Upper lobe of left lung (tissue), 4 donors: Measurements from ENCODE around the gene MAGI2.

ENCODE experiments used
- EP300 ChIP-seq, 4 donors: sonication (generic); formaldehyde crosslinking; IDR thresholded peaks; one replicate each; pipeline ENCODE4 v1.5.1; 2017; ENCODE audit warnings: antibody characterized with exemption in 4 of 4, control low read depth in 2 of 4
- POLR2A ChIP-seq, 4 donors: fragments of 450-650 bp; IDR thresholded peaks; one replicate each; pipeline ENCODE4 v1.5.1; 2016 to 2017; ENCODE audit warnings: antibody characterized with exemption in 4 of 4, mild to moderate bottlenecking in 2 of 4
- POLR2AphosphoS5 ChIP-seq, 2 donors: sonication (generic); formaldehyde crosslinking; IDR thresholded peaks; one replicate each; pipeline ENCODE4 v1.5.1; 2017; ENCODE audit warnings: antibody characterized with exemption in 2 of 2
- TF ChIP-seq, protein P1 (sequence below), 6 experiments: fragments of 450-650 bp in 4 of 6; fragments of 200-600 bp in 2 of 6; sonication (generic) in 2 of 6; IDR thresholded peaks; one replicate each; pipeline ENCODE4 v1.5.1; 2016 to 2019; ENCODE audit warnings: antibody characterized with exemption in 6 of 6

DNA sequence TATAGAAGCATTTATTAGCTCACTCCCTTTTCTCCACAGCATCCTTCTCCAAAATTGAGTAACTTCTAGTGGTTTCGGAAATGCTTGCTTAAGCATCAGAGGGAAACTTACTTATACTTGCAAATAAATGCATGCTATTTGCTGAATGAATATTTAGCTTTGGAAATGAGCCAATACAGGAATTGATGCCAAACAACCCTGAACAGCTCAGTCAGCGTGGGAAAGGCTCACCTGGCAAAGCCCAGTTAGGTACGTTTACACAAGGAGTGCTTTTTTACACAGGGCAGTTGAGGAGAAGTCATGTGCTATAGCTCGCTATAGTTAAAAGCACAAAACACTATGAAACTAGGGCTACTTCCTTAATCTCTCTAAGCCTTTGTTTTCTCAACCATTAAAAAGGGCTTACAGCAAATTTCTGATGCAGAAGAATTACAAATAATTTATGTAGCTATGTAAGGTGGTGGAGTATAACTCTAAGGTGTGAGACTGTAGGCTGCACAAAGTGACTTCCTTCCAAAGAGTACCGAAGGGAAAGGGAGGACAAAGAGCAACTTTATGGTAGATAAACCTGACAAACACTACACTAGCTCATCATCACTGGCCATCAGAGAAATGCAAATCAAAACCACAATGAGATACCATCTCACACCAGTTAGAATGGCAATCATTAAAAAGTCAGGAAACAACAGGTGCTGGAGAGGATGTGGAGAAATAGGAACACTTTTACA, 1156.7 kb downstream of the MAGI2 start:
- TF ChIP-seq, protein P1, sequence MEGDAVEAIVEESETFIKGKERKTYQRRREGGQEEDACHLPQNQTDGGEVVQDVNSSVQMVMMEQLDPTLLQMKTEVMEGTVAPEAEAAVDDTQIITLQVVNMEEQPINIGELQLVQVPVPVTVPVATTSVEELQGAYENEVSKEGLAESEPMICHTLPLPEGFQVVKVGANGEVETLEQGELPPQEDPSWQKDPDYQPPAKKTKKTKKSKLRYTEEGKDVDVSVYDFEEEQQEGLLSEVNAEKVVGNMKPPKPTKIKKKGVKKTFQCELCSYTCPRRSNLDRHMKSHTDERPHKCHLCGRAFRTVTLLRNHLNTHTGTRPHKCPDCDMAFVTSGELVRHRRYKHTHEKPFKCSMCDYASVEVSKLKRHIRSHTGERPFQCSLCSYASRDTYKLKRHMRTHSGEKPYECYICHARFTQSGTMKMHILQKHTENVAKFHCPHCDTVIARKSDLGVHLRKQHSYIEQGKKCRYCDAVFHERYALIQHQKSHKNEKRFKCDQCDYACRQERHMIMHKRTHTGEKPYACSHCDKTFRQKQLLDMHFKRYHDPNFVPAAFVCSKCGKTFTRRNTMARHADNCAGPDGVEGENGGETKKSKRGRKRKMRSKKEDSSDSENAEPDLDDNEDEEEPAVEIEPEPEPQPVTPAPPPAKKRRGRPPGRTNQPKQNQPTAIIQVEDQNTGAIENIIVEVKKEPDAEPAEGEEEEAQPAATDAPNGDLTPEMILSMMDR (IDR thresholded peaks at IDR 0.05): no peak
- no peak for TF ChIP-seq POLR2A (IDR thresholded peaks at IDR 0.05)
- no peak for TF ChIP-seq EP300 (IDR thresholded peaks at IDR 0.05)
- TF ChIP-seq POLR2AphosphoS5 (IDR thresholded peaks at IDR 0.05): no peak
